DND-41 (cell line): ENCODE data around the gene STRADB.

ENCODE experiments used
- CTCF ChIP-seq: IDR thresholded peaks from 2 replicates; pipeline ENCODE4 v1.5.1; 2012; ENCODE audit warnings: borderline replicate concordance, low read length, moderate library complexity, mild to moderate bottlenecking; ENCODE audit not compliant: poor library complexity, severe bottlenecking; ENCODE audit errors: extremely low read depth
- EZH2 ChIP-seq: IDR thresholded peaks from 3 replicates; pipeline ENCODE4 v1.6.1; 2012; ENCODE audit warnings: borderline replicate concordance, low read depth, mild to moderate bottlenecking, moderate library complexity, low read length, inconsistent platforms; ENCODE audit not compliant: severe bottlenecking

- no peak for TF ChIP-seq CTCF
- no peak for TF ChIP-seq EZH2
These were observed 45.4 kb upstream of the STRADB start for GRCh38 chr2:201406077-201406662.
